Stimulated activated CD8-positive, alpha-beta memory T cell treated with anti-CD3 and anti-CD28 coated beads, Interleukin-2, amount 100 ng/mL, for 1 hour (primary cell): ENCODE data around the gene UAP1.
"Not testable (repeated sequence)": the region's sequence is repeated elsewhere in the genome, so short reads cannot be mapped to it uniquely, and the experiment has no call there.

ENCODE experiments used
- DNase-seq, 2 donors: peaks; one replicate each; pipeline ENCODE4 v3.0.0-alpha.2; 2020; ENCODE audit warnings: low read depth in 2 of 2

UAP1 gene

DNA sequence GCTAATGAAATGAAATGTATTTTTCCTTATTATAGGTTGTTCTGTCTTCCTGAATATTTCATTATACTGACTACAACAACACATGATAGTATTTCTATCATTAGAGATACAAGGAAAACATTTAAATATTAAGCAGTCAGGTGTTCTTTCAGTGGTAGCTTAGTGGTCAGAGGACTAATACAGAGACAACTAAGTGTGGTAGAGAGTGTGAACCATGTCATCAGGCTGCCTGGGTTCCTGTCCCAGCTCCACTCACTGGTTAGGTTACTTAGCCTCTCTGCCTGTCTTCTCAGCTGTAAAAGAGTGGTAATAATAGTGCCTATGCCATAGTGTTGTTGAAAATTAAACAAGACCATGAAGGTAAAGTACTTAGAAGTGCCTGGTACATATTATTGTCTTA is 3.9 kb downstream of the UAP1 start:
- no peak for DNase-seq

DNA sequence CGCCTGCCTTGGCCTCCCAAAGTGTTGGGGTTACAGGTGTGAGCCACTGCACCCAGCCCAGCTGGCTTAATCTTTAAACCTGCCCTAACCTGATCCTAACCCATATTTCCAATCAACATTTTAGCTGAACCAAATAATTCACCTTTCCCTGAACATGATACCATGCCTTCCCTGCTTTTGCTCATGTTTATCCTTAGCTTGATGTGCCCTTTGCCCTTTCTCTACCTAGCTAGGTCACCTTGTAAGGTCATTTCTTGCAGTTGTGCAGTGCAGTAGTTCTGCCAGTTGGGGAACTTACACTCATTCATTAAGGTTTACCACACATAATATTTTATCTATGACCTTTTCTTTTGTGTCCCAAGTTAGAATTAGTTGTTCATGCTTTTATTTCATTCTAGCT is 5.3 kb downstream of the UAP1 start:
- DNase-seq, result no peak

- no peak for DNase-seq
Measured at GRCh38 chr1:162568802-162569201, 7.3 kb downstream of the UAP1 start.

- no peak for DNase-seq
Measured at GRCh38 chr1:162570718-162571117, 9.2 kb downstream of the UAP1 start.

GRCh38 chr1:162571121-162571520 is 9.6 kb downstream of the UAP1 start:
- not testable (repeated sequence) for DNase-seq

- DNase-seq, result no peak
Measured at GRCh38 chr1:162571696-162572095, 10.2 kb downstream of the UAP1 start.

DNA sequence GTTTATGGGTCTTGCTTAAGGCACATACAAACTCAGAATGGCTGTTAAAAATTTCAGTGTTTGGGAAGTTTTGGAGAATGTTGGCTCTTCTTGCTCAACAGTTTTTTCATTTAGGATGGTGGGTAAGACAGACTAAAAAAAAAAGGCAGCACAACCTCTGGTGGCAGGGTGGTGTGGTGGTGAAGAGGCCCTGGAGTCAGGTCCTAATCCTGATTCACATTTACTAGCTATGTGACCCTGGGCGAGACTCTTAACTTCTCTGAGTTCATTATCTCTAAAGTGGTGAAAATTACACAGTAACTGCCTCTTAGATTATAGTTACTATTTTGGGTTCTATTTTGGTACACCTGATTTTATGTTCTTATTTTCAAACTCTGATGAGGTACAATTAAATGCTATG is 11.6 kb downstream of the UAP1 start:
- DNase-seq, result no peak

DNA sequence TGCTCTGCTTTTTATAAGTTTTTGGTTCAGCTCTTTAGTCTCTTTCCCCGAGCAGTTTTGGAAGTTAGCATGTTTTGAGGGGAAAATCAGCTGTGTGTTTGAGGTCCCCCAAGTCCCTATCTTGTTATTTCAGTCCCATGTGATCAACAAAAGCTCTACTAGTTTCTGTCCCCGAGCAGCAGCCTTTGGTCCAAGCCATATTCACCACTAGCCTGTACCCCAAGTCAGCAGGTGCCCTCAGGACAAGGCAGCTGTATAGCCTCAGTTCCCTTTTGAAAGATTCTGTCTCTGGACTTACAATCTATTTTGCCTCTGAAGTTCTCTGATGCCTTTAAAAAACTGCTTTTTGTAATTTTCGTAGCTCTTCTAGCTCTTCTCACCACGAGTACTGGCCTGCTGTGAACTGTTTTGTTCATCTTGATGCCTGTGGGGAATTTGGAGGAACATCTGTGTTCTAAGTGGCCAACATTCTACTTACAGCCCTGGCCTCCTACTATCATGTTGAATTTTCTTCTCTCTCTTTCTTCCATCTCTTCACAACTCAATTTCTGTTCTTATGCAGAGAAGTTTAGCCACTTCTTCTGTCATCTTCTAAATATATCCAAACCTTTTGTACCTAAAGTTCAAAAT is 16.7 kb downstream of the UAP1 start:
- no peak for DNase-seq

DNA sequence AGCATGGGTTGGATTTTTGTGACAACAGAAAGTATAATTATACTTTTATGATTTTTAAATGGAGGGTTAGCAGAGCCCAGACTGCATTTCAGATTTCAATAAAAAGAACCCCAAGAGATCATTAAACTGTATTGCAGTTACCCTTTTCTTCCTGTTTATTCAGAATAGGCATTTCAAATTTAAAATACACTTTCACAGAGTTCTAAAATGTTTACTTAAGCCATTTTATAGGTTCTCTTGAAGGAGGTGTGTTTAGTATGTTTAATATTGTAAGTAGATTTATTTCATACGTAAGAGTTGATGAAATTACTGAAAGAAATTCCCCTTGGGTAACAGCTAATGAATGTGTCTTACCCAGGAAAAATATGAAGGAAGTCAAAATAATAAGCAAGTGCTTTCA is 17.4 kb downstream of the UAP1 start:
- DNase-seq, result no peak

DNA sequence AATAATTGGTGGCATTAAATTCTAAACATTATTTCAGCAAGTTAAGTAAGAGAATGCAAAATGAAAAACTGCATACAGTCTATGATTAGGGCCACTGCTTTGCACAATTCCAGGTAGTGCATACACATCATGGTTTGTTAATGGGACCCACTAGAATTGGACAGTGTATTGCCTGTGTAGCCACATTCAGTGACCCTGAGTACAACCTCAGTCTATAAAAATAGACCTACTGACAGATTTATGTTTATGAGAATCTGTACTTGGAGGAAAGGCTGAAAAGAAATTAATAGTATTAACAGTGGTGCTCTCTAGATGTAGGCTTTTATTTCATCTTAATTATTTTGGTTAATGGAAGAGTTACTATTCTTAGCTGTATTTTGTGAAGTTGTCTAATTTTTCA is 18.8 kb downstream of the UAP1 start:
- DNase-seq, result no peak

- not testable (repeated sequence) for DNase-seq
Measured at GRCh38 chr1:162582901-162583300, 21.4 kb downstream of the UAP1 start.

DNA sequence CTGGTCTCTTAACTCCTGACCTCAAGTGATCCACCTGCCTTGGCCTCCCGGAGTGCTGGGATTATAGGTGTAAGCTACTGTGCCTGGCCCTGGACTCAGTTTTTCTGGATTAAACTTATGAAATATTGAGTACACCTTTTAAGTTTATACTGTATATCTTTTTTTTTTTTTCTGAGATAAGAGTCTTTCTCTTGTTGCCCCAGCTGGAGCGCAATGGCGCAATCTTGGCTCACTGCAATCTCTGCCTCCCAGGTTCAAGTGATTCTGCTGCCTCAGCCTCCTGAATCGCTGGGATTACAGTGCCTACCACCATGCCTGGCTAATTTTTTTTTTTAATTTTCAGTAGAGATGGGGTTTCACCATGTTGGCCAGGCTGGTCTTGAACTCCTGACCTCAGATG is 23.6 kb downstream of the UAP1 start:
- DNase-seq, result not testable (repeated sequence)

GRCh38 chr1:162587347-162587746 is 25.8 kb downstream of the UAP1 start:
- DNase-seq, result no peak

GRCh38 chr1:162587761-162588260 is 26.3 kb downstream of the UAP1 start:
- no peak for DNase-seq

GRCh38 chr1:162590101-162590500 is 28.6 kb downstream of the UAP1 start:
- no peak for DNase-seq

- no peak for DNase-seq
Measured at GRCh38 chr1:162590686-162591085, 29.2 kb downstream of the UAP1 start.

DNA sequence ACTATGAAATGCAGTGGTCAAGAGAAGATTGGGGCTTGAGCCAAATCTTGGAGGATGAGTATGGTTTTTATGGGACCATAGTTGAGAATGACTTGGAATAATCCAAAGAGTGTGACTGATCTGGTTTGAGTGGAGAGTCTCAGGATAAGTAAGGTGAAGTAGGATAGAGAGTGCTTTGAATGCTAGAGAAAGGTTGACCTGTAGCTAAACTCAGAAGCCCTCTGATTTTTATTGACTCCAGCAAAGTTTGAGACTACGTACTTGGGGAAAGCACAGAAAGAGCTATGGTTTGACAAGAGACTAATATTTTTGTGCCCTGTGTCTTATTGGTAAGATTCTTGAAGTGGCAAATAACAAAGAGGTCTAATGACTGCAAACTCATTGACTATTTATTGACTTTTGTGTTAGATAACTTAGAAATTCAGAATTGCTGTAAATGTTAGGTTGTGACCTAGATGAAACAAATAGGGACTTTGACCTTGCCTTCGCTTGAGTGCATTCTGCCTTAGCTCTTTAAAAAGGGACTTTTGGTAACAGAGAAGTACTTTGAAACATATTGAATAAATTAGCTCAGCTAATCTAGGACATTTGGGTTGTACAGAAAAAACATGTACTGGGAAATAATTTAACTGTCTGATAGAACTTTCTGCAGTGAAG is 35.1 kb downstream of the UAP1 start:
- no peak for DNase-seq

DNA sequence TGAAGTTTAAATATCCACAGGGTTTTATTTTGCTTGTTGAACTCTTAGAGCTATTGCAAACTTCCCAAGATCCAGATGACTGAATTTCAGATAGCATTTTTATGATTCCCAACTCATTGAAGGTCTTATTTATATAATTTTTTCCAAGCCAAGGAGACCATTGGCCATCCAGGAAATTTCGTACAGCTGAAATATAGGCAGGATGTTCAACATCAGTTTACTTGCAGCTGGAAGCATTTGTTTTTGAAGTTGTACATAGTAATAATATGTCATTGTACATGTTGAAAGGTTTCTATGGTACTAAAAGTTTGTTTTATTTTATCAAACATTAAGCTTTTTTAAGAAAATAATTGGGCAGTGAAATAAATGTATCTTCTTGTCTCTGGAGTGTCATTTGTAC is 37.9 kb downstream of the UAP1 start:
- no peak for DNase-seq

DNA sequence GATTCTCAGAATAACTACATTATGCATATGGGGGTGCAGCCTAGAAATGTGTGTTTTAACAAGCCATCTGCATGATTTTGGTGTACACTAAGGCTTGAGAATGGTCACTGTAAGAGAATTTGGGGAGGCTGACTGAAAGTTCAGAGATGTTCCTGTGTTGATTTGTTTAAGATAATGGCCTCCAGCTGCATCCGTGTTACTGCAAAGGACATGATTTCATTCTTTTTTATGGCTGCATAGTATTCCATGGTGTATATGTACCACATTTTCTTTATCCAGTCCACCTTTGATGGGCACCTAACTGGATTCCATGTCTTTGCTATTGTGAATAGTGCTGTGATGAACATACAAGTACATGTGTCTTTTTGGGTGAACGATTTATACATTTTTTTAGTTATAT is 41.6 kb downstream of the UAP1 start:
- not testable (repeated sequence) for DNase-seq

GRCh38 chr1:162605225-162605927 is 43.9 kb downstream of the UAP1 start:
- no peak for DNase-seq

DNA sequence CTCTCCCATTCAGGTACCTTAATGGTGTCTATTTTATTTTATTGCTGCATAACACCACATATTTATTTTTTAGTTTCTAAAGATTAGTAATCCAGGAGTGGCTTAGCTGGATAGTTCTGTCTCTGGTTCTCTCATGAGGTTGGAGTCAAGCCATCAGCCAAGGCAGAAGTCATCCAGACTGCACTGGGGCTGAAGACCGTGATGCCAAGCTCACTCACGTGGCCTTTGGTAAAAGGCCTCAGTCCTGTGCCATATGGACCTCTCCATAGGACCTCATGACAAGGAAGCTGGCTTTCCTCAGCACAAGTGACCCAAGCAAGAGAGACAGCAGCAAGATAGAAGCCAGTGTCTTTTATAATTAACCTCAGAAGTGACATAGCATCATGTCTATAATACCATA is 47.8 kb downstream of the UAP1 start:
- DNase-seq, result no peak

DNA sequence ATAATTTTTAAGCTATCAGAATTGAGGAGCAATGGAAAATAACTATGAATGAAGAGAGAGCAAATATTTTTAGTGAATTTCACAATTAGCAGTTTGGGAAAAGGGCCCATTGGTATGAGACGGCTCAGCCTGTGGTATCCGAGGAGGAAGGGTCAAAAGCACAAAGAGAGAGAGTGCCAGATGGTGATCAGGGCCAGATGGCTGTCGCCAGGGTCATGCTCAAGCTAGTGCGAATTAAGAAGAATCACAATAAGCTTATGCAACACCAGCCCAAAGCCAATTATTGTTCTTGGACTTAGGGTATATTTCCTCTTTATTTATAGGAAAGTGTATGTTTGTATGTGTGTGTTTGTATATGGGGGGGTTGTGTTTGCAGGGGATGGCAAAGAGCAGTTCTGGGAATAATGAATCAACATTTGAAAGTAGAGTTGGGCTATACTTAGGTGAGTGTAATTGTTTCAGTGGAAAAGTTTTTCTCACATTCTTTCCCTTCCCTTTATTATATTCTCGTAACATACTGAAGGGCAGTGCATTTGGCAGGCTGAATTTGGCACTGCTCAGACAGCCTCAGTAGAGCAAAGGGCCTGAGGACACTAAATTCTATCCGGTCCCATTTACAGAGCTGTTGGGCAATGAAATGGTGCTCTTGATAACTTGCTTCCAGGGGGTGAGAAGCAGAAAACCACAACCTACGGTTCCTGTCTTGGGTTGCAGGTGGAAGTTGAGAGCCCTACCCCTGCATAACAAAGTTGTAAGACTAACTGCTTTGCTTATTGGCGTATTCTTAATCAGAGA is 51.3 kb downstream of the UAP1 start:
- no peak for DNase-seq
